ENCODE results near the gene UNC13C.

UNC13C gene

GRCh38 chr15:54564166-54564565 lies 585.9 kb downstream of the UNC13C start:
- no peak for TF ChIP-seq CTCF (conservative IDR thresholded peaks at IDR 0.05; ENCODE audit: low read length)
- no peak overlapping the region for H3K4me3 ChIP-seq (ENCODE audit: low read length)
- DNase-seq (ENCODE audit: low read depth): no peak

DNA sequence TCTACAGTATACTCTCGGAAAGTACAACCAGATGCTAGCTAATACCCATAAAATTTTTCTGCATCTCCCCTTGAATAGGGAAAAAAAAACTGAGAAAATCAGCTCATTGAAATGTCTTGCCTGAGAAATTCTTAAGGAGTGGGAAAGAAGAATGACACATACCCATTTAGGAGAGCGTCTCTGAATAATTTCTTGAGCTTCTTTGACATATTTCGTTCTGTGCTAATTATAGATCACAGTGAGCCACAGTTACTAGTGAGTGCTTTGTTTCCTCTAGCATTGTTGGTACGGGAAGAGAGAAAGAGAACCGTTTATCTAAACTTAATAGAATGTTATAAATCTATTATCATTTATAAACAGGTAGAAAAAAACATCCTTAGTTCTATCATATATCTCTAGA lies 588.4 kb downstream of the UNC13C start:
- DNase-seq (ENCODE audit: low read depth): no peak
- H3K4me3 ChIP-seq (ENCODE audit: low read length): no peak overlapping the region
- TF ChIP-seq CTCF (conservative IDR thresholded peaks at IDR 0.05; ENCODE audit: low read length): no peak

GRCh38 chr15:54567408-54568035 lies 589.3 kb downstream of the UNC13C start:
- no peak for DNase-seq (ENCODE audit: low read depth)
- no peak overlapping the region for H3K4me3 ChIP-seq (ENCODE audit: low read length)
- TF ChIP-seq CTCF (conservative IDR thresholded peaks at IDR 0.05; ENCODE audit: low read length): no peak

DNA sequence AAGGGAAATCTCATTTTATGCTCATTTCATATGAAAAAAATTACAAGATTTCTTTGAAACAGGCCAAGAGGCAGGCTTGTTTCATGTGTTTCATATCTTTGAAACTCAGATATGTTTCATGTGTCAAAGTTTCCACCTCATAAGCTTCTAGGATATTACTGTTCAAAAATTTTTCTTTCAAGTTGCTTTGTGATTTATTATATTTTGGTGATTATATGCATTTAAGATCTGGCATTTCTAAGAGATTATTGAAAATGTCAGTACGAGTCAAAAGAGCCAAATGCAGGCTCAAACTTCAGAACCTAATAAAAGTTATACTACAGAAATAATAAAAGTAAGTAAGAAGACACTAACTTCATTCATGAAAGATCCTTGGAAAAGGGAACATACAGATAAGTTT lies 590.1 kb downstream of the UNC13C start:
- H3K4me3 ChIP-seq (ENCODE audit: low read length): no peak overlapping the region
- DNase-seq (ENCODE audit: low read depth): no peak
- TF ChIP-seq CTCF (conservative IDR thresholded peaks at IDR 0.05; ENCODE audit: low read length): no peak

GRCh38 chr15:54571576-54571975 lies 593.3 kb downstream of the UNC13C start:
- no peak for DNase-seq (ENCODE audit: low read depth)
- no peak overlapping the region for H3K4me3 ChIP-seq (ENCODE audit: low read length)
- no peak for TF ChIP-seq CTCF (conservative IDR thresholded peaks at IDR 0.05; ENCODE audit: low read length)

DNA sequence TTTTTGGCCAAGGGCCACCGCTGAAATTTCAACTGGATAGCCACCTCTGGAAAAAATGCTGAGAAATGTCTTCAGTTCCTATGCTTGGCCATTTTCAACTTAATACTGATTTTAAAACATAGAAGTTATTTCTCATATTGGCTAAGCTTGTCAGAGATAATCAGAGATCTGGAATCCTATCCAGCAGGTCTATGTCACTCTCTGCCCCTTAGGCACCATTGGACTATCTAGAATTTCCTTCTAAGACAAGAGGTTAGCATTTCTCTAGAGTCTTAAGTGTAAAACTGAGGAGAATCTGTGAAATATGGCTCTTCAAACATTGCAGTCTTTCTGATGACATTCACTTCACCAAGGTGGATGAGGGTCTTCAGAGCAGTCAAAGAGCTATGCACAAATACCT lies 597.3 kb downstream of the UNC13C start:
- no peak for TF ChIP-seq CTCF (conservative IDR thresholded peaks at IDR 0.05; ENCODE audit: low read length)
- no peak for DNase-seq (ENCODE audit: low read depth)
- H3K4me3 ChIP-seq (ENCODE audit: low read length): no peak overlapping the region

DNA sequence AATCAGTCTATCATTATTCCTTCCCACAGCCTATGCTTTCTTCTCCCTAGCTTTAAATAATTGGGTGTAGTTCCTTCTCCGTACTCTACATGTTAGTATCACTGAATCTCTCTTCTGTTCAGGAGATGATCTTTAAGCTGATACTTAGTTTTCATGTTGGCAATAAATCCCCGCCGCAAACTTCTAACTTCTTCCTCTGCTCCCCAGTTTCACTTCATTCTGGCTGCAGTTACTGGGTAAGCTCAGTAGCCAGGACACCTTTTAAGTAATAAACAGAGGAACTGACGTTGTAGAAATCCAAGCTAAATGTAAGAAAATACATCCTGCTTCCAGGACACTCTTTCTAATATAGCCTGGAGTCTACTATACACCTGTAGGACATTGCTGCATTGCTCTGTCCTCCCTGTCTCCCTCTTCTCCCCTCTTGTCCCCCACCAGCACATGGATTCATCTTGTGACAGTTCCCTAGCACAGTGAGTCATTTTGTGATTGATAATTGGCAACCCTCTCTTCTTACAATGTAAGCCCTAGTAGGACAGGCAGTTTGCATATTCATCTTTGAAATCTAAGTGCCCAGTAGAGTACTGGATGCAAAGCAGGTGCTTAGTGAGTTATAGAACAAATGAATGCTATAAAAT lies 598.2 kb downstream of the UNC13C start:
- DNase-seq (ENCODE audit: low read depth): no peak
- TF ChIP-seq CTCF (conservative IDR thresholded peaks at IDR 0.05; ENCODE audit: low read length): no peak
- H3K4me3 ChIP-seq (ENCODE audit: low read length): no peak overlapping the region
